ENCODE data around the gene LASP1NB.

- TF ChIP-seq CTCF (IDR thresholded peaks at IDR 0.05) (no peak), POLR2A (IDR thresholded peaks at IDR 0.05) (no peak)
Observed at GRCh38 chr17:38877130-38877851, 48.1 kb upstream of the LASP1NB start.

All from heart left ventricle (tissue), 13 donors.